T follicular helper cell (primary cell): Measurements from ENCODE around the gene ASPG.

Experiments
- DNase-seq: peaks from one replicate; pipeline ENCODE4 v3.0.0-alpha.2; 2020; ENCODE audit warnings: low read depth

ASPG gene

GRCh38 chr14:104093366-104094055, 8.0 kb downstream of the ASPG start:
- no peak for DNase-seq

- DNase-seq = no peak
Observed at GRCh38 chr14:104094056-104094708, 8.7 kb downstream of the ASPG start.

GRCh38 chr14:104094709-104095425, 9.4 kb downstream of the ASPG start:
- peak; percentile 54 for DNase-seq

GRCh38 chr14:104095426-104096310, 10.2 kb downstream of the ASPG start:
- no peak for DNase-seq

GRCh38 chr14:104096318-104096717, 10.8 kb downstream of the ASPG start:
- DNase-seq = no peak

GRCh38 chr14:104096751-104097700, 11.5 kb downstream of the ASPG start:
- no peak for DNase-seq

GRCh38 chr14:104098272-104099095, 13.0 kb downstream of the ASPG start:
- DNase-seq = no peak

- no peak for DNase-seq
Observed at GRCh38 chr14:104099096-104100041, 13.9 kb downstream of the ASPG start.

- DNase-seq = no peak
Observed at GRCh38 chr14:104100171-104101085, 14.9 kb downstream of the ASPG start.

GRCh38 chr14:104101086-104101621, 15.7 kb downstream of the ASPG start:
- DNase-seq = no peak

- DNase-seq = no peak
Observed at GRCh38 chr14:104101651-104102281, 16.3 kb downstream of the ASPG start.

- DNase-seq = no peak
Observed at GRCh38 chr14:104102282-104102914, 16.9 kb downstream of the ASPG start.

GRCh38 chr14:104103061-104103445, 17.6 kb downstream of the ASPG start:
- no peak for DNase-seq

- no peak for DNase-seq
Observed at GRCh38 chr14:104103446-104104075, 18.1 kb downstream of the ASPG start.

GRCh38 chr14:104104076-104104901, 18.8 kb downstream of the ASPG start:
- no peak for DNase-seq
